Measurements from ENCODE around the gene IRAK1.
A peak's percentile ranks its signal among the peaks of the same experiment; 100 is the strongest.

Gene IRAK1

GRCh38 chrX:154018518-154019060 is 1.1 kb downstream of the IRAK1 start:
- Histone ChIP-seq H3K27ac (ENCODE audit: low read length) (peak overlapping the region; percentile 90), H3K4me2 (ENCODE audit: insufficient read depth, low read length) (peak overlapping the region; percentile 92), H3K9ac (ENCODE audit: low read depth, low read length) (peak overlapping the region; percentile 94), H2AFZ (ENCODE audit: low read depth, low read length) (peak overlapping the region; percentile 81), H3K79me2 (ENCODE audit: insufficient read depth, low read length) (peaks cover 47% of the 10 kb centered on the region), H3K36me3 (ENCODE audit: insufficient read depth, low read length) (peaks cover 43% of the 10 kb centered on the region), H3K27me3 (ENCODE audit: insufficient read depth, low read length, poor library complexity) (no peaks in the 10 kb centered on the region), H3K9me3 (ENCODE audit: insufficient read depth, low read length, severe bottlenecking) (no peaks in the 10 kb centered on the region), H3K4me1 (ENCODE audit: insufficient read depth, low read length) (peaks cover 31% of the 10 kb centered on the region), H4K20me1 (ENCODE audit: insufficient read depth, low read length) (no peaks in the 10 kb centered on the region), H3K4me3 (ENCODE audit: low read depth in 1 of 2, low read length in 2 of 2) (peak overlapping the region; percentile 71 to 86)
- ATAC-seq (ENCODE audit: insufficient read depth, low read depth) (peak; percentile 2; the same call in 1 of the 3 replicates), DNase-seq (peak; percentile 23)
- TF ChIP-seq CTCF (IDR thresholded peaks at IDR 0.05; ENCODE audit: borderline replicate concordance, extremely low read depth, low read length, poor library complexity, severe bottlenecking) (no peak), EZH2 (IDR thresholded peaks at IDR 0.05; ENCODE audit: borderline replicate concordance, low read depth, low read length, severe bottlenecking) (no peak)

- no peak for ATAC-seq (ENCODE audit: insufficient read depth, low read depth)
- TF ChIP-seq EZH2 (IDR thresholded peaks at IDR 0.05; ENCODE audit: borderline replicate concordance, low read depth, low read length, severe bottlenecking) = no peak
- no peak for TF ChIP-seq CTCF (IDR thresholded peaks at IDR 0.05; ENCODE audit: borderline replicate concordance, extremely low read depth, low read length, poor library complexity, severe bottlenecking)
- H3K4me3 ChIP-seq (ENCODE audit: low read depth in 1 of 2, low read length in 2 of 2) = peak overlapping the region; percentile 71 to 86; a peak in 3 of 4 replicates
- no peaks in the 10 kb centered on the region for H3K9me3 ChIP-seq (ENCODE audit: insufficient read depth, low read length, severe bottlenecking)
- no peak overlapping the region for H2AFZ ChIP-seq (ENCODE audit: low read depth, low read length)
- H3K27ac ChIP-seq (ENCODE audit: low read length) = peak overlapping the region; percentile 90
- H3K79me2 ChIP-seq (ENCODE audit: insufficient read depth, low read length) = peaks cover 47% of the 10 kb centered on the region
- peaks cover 6% of the 10 kb centered on the region for H4K20me1 ChIP-seq (ENCODE audit: insufficient read depth, low read length)
- H3K4me1 ChIP-seq (ENCODE audit: insufficient read depth, low read length) = peaks cover 31% of the 10 kb centered on the region
- DNase-seq = no peak
- peaks cover 49% of the 10 kb centered on the region for H3K36me3 ChIP-seq (ENCODE audit: insufficient read depth, low read length)
- H3K4me2 ChIP-seq (ENCODE audit: insufficient read depth, low read length) = peak overlapping the region; percentile 92
- no peaks in the 10 kb centered on the region for H3K27me3 ChIP-seq (ENCODE audit: insufficient read depth, low read length, poor library complexity)
- H3K9ac ChIP-seq (ENCODE audit: low read depth, low read length) = peak overlapping the region; percentile 94
These were observed 1.8 kb downstream of the IRAK1 start for GRCh38 chrX:154017766-154018517.

- peak overlapping the region; percentile 33; the same call in 1 of the 2 replicates for H3K4me2 ChIP-seq (ENCODE audit: insufficient read depth, low read length)
- no peak overlapping the region for H3K27ac ChIP-seq (ENCODE audit: low read length)
- H3K9ac ChIP-seq (ENCODE audit: low read depth, low read length) = peak overlapping the region; percentile 21
- no peak for DNase-seq
- no peaks in the 10 kb centered on the region for H3K9me3 ChIP-seq (ENCODE audit: insufficient read depth, low read length, severe bottlenecking)
- peaks cover 47% of the 10 kb centered on the region for H3K79me2 ChIP-seq (ENCODE audit: insufficient read depth, low read length)
- no peak overlapping the region for H2AFZ ChIP-seq (ENCODE audit: low read depth, low read length)
- peaks cover 31% of the 10 kb centered on the region for H3K4me1 ChIP-seq (ENCODE audit: insufficient read depth, low read length)
- no peak for TF ChIP-seq CTCF (IDR thresholded peaks at IDR 0.05; ENCODE audit: borderline replicate concordance, extremely low read depth, low read length, poor library complexity, severe bottlenecking)
- TF ChIP-seq EZH2 (IDR thresholded peaks at IDR 0.05; ENCODE audit: borderline replicate concordance, low read depth, low read length, severe bottlenecking) = no peak
- ATAC-seq (ENCODE audit: insufficient read depth, low read depth) = no peak
- peaks cover 63% of the 10 kb centered on the region for H3K36me3 ChIP-seq (ENCODE audit: insufficient read depth, low read length)
- H3K4me3 ChIP-seq (ENCODE audit: low read depth in 1 of 2, low read length in 2 of 2) = no peak overlapping the region
- no peaks in the 10 kb centered on the region for H3K27me3 ChIP-seq (ENCODE audit: insufficient read depth, low read length, poor library complexity)
- H4K20me1 ChIP-seq (ENCODE audit: insufficient read depth, low read length) = peaks cover 11% of the 10 kb centered on the region
These were observed 3.2 kb downstream of the IRAK1 start for GRCh38 chrX:154016366-154017076.

Data from DND-41 (cell line).